ENCODE data around the gene SAFB. TPM values are rescaled to one million over a fixed set of nuclear protein-coding genes. Genes with fewer than 3 reads are reported as not detected.
A peak's percentile ranks its signal among the peaks of the same experiment; 100 is the strongest.
"Not testable (repeated sequence)": the region's sequence is repeated elsewhere in the genome, so short reads cannot be mapped to it uniquely, and the experiment has no call there.

The SAFB gene
- polyA plus RNA-seq, 3 donors from 2014 or later: 6.4 to 103 (median 29.6) TPM

DNA sequence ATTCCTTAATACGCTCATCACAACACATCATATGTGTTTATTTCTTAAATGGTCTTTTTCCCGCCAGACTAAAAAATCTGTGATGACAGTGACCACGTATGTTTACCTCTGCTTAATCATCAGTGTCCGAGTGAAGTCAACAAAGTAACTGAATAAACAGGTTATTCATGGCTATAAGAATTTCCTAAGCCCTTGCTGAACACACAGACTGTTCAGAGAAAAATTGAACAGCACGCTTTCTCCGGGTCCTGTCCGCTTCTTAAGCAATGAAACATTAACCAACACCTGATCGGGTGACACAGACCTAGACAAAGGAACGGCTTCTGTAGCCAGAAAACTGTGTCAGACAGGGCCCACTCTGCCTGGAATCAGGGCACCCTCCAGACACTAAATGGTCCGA is 14.6 kb upstream of the SAFB start:
- no peak for DNase-seq
- Mint-ChIP-seq H3K9me3 (no peaks in the 10 kb centered on the region), H3K27ac (peak overlapping the region in 1 of 6 donors; percentile 26), H3K4me1 (peaks cover 7 to 14% of the 10 kb centered on the region in 2 donors), H3K4me3 (no peak overlapping the region), H3K36me3 (peaks cover 12 to 60% (median 57%) of the 10 kb centered on the region in 3 donors), H3K27me3 (ENCODE audit: low read depth in 3 of 3) (peaks cover 0 to 4% (median 2%) of the 10 kb centered on the region in 3 donors)

- Mint-ChIP-seq H3K4me1 (peaks cover 7 to 14% of the 10 kb centered on the region in 2 donors), H3K36me3 (peaks cover 12 to 61% (median 58%) of the 10 kb centered on the region in 3 donors)
- not testable (repeated sequence) for H3K9me3 Mint-ChIP-seq; H3K4me3 Mint-ChIP-seq; H3K27me3 Mint-ChIP-seq (ENCODE audit: low read depth in 3 of 3); H3K27ac Mint-ChIP-seq; DNase-seq
These were observed 14.1 kb upstream of the SAFB start for GRCh38 chr19:5608766-5609165.

DNA sequence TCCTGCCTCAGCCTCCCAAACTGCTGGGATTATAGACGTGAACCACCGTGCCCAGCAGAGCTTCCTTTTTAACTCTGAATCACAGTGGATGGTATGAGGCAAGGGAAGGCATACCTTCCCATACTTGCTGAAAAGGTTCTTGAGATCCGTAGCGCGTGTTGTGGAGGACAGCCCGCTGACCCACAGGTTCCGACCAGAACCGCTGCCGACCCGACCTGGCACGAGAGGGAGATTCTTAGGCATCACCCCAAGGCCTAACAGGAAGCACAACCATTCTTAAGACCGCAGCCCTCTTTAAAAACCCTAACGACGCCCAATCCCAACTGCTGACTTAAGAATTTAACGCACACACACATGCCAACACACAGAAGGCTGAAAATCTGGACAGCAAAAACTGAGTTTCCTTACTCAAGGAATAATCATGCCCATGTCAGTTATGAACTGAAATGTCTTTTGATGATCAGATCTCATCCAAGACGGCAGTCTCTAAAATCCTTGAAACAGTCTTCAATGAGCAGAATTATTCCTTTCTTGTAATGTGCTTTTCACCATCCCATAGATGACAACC is 12.9 kb upstream of the SAFB start:
- Mint-ChIP-seq H3K27me3 (ENCODE audit: low read depth in 3 of 3) (peaks cover 0 to 2% (median 2%) of the 10 kb centered on the region in 3 donors), H3K36me3 (peaks cover 12 to 64% (median 56%) of the 10 kb centered on the region in 3 donors), H3K4me1 (peaks cover 7 to 14% of the 10 kb centered on the region in 2 donors), H3K27ac (peak overlapping the region in 2 of 6 donors; percentile 39 to 67), H3K9me3 (no peaks in the 10 kb centered on the region), H3K4me3 (no peak overlapping the region)
- DNase-seq: no peak

DNA sequence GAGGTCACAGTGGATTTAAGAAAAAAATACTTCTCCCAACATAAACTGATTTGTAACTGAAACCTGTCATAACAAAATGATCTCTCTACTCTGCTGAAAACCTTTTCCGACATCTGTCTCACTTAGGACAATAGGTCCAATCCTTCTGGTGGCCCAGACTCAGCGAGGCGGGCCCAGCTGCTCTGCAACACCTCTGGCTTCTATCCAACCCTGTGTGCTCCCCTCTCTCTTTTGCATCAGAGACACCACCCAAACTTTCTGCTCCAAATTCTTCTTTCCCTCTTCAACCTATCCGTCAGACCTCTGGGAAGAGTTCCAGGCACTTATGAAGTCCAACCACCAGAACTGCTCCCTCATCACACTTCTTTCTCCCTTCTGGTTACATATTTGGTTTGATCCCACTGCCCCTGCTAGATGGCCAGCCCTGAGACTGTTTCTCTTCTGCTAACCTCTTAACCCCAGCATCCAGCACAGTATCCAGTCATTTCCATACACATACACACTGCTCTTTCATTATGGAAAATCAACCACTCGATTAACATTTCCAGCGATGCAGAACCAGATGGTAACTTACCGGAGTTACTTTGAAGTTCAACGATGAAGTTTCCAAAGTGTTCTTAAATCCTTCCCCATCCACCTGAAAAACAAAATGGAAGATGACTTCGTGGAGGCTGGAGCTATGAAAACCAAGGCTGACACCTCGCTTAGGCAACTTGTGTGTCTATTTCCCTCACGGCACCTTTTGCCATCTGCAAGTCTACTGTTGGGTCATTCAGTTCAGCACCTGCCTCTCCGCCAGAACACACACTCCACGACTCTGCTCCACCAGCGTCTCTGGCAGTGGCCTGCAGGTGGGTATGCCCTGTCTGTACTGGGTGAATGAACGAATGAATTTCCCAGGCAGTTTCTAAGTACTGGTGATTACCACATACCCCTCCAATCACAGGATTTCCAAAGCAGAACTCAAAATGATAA is 9.7 kb upstream of the SAFB start:
- DNase-seq: no peak
- H3K4me1 Mint-ChIP-seq: peaks cover 6 to 13% of the 10 kb centered on the region in 2 donors
- H3K27ac Mint-ChIP-seq: no peak overlapping the region
- H3K27me3 Mint-ChIP-seq (ENCODE audit: low read depth in 3 of 3): peaks cover 2 to 4% (median 2%) of the 10 kb centered on the region in 3 donors
- peaks cover 21 to 63% (median 40%) of the 10 kb centered on the region in 3 donors for H3K36me3 Mint-ChIP-seq
- no peak overlapping the region for H3K4me3 Mint-ChIP-seq
- H3K9me3 Mint-ChIP-seq: no peaks in the 10 kb centered on the region

GRCh38 chr19:5615756-5616327 is 7.0 kb upstream of the SAFB start:
- Mint-ChIP-seq H3K36me3 (peaks cover 12 to 56% (median 40%) of the 10 kb centered on the region in 3 donors), H3K4me1 (peaks cover 29 to 37% of the 10 kb centered on the region in 2 donors), H3K27me3 (ENCODE audit: low read depth in 3 of 3) (peaks cover 2 to 4% (median 2%) of the 10 kb centered on the region in 3 donors), H3K27ac (peak overlapping the region in 1 of 6 donors; percentile 44), H3K4me3 (no peak overlapping the region), H3K9me3 (no peaks in the 10 kb centered on the region)
- no peak for DNase-seq

GRCh38 chr19:5617080-5617479 is 5.8 kb upstream of the SAFB start:
- no peaks in the 10 kb centered on the region for H3K9me3 Mint-ChIP-seq
- H3K27me3 Mint-ChIP-seq (ENCODE audit: low read depth in 3 of 3): peaks cover 4 to 5% (median 4%) of the 10 kb centered on the region in 3 donors
- peaks cover 9 to 50% (median 35%) of the 10 kb centered on the region in 3 donors for H3K36me3 Mint-ChIP-seq
- H3K4me1 Mint-ChIP-seq: peaks cover 39 to 47% of the 10 kb centered on the region in 2 donors
- H3K4me3 Mint-ChIP-seq: no peak overlapping the region
- H3K27ac Mint-ChIP-seq: peak overlapping the region in 1 of 6 donors; percentile 44
- DNase-seq: no peak

DNA sequence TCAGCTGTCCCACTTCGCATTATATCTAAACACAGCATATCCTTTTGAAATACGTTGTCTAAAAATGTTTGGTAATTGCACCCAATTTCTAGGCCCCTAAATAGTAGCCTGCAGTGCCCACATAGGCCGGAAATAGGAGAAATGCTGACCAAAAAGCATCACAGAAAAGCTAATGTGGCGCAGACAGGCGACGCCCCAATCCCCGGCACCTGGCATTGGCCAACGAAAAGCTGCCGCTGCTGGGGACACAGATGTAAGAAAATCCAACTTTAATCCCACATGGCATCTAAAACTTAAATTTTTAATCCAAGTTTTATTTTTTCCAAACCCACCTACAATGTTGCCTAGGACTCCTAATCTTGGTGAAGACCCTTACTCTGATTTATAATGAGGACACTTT is 4.3 kb upstream of the SAFB start:
- no peak for DNase-seq
- H3K4me1 Mint-ChIP-seq: peaks cover 46 to 55% of the 10 kb centered on the region in 2 donors
- H3K27ac Mint-ChIP-seq: peak overlapping the region in 2 of 6 donors; percentile 56 to 95
- H3K4me3 Mint-ChIP-seq: peak overlapping the region in 2 of 5 donors; percentile 6 to 54
- no peaks in the 10 kb centered on the region for H3K9me3 Mint-ChIP-seq
- H3K36me3 Mint-ChIP-seq: peaks cover 9 to 40% (median 20%) of the 10 kb centered on the region in 3 donors
- peaks cover 11 to 13% (median 11%) of the 10 kb centered on the region in 3 donors for H3K27me3 Mint-ChIP-seq (ENCODE audit: low read depth in 3 of 3)

- H3K4me1 Mint-ChIP-seq: peaks cover 58 to 69% of the 10 kb centered on the region in 2 donors
These were observed 2.9 kb upstream of the SAFB start for GRCh38 chr19:5619946-5620345.

DNA sequence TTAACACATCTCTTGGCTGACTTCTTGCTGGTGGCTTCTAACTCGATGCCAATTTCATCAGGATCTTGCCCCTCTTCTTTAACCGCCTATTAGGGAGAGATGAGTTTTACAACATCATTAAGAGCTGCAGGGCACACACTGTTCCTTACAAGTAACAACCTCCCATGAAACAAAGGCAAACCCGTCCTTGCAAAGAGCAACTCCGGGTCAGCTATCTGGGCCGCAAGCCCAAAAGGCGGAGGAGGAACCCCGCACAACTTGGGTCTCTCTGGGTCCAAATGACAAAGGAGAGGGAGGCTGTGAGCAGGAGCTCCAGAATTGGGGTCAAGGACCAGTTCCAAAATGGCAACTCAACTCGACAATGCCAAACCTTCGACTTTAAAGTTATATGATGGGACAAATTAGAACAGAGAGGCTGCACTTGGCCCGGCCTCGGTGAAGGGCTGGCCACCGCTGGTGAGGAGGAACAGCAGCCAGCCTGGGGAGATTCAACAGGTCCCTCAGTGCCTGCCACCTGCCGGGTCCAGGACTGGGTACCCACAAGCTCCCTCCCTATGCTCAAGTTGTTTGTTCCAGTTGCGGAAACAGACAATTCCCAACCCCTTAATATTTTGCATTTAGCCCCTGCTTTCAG is 1.5 kb upstream of the SAFB start:
- H3K4me1 Mint-ChIP-seq: peaks cover 73 to 84% of the 10 kb centered on the region in 2 donors
- peak overlapping the region; percentile 87 to 99 (median 94) for H3K27ac Mint-ChIP-seq
- H3K4me3 Mint-ChIP-seq: peak overlapping the region; percentile 99 to 100 (median 100)
- H3K9me3 Mint-ChIP-seq: no peaks in the 10 kb centered on the region
- no peak for DNase-seq
- peaks cover 6 to 28% (median 15%) of the 10 kb centered on the region in 3 donors for H3K36me3 Mint-ChIP-seq
- peaks cover 14 to 20% (median 15%) of the 10 kb centered on the region in 3 donors for H3K27me3 Mint-ChIP-seq (ENCODE audit: low read depth in 3 of 3)

More at GRCh38 chr19:5619946-5620345, 2.9 kb upstream of the SAFB start:
- Mint-ChIP-seq H3K36me3 (peaks cover 9 to 27% (median 12%) of the 10 kb centered on the region in 3 donors), H3K4me3 (peak overlapping the region in 4 of 5 donors; percentile 99 to 100 (median 100)), H3K27ac (peak overlapping the region; percentile 15 to 95 (median 82)), H3K9me3 (no peaks in the 10 kb centered on the region), H3K27me3 (ENCODE audit: low read depth in 3 of 3) (peaks cover 11 to 19% (median 16%) of the 10 kb centered on the region in 3 donors)
- no peak for DNase-seq

GRCh38 chr19:5621945-5622464 is 878 bp upstream of the SAFB start:
- peak overlapping the region; percentile 99 to 100 (median 100) for H3K4me3 Mint-ChIP-seq
- peaks cover 14 to 20% (median 15%) of the 10 kb centered on the region in 3 donors for H3K27me3 Mint-ChIP-seq (ENCODE audit: low read depth in 3 of 3)
- no peaks in the 10 kb centered on the region for H3K9me3 Mint-ChIP-seq
- peak overlapping the region; percentile 87 to 99 (median 94) for H3K27ac Mint-ChIP-seq
- no peak for DNase-seq
- H3K36me3 Mint-ChIP-seq: peaks cover 3 to 30% (median 12%) of the 10 kb centered on the region in 3 donors
- peaks cover 74 to 85% of the 10 kb centered on the region in 2 donors for H3K4me1 Mint-ChIP-seq

DNA sequence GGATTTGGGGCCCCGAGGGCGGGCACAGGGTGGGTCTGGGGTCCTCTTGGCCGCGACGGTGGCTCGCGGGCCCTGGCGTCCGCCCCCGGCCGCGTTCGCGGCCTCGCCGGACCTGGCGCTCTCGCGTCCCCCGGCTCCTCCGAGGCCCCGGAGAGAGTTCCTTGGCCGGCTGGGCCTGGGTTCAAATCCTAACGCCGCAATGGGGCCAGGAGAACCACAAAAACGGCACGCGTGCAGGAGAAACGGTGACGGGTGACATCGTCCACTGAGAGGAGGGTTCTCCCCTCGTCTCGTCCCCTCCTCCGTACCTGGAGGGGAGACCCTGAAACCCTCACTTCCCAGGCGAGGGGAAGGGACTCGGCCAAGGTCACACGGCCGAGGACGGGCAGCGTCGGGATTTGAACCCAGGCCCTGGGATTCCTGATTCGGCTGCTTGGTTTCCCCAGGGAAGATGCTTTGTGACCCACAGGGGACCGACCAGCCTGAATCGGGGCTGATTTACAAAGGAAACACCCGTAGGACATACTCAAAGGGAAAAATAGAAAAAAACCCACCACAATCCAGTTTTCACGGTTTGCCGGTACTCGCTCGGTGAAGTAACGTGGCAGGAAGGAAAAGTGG is 624 bp downstream of the SAFB start:
- H3K9me3 Mint-ChIP-seq: no peaks in the 10 kb centered on the region
- H3K4me1 Mint-ChIP-seq: peaks cover 74 to 87% of the 10 kb centered on the region in 2 donors
- H3K36me3 Mint-ChIP-seq: peaks cover 0 to 29% (median 18%) of the 10 kb centered on the region in 3 donors
- H3K27me3 Mint-ChIP-seq (ENCODE audit: low read depth in 3 of 3): peaks cover 14 to 23% (median 15%) of the 10 kb centered on the region in 3 donors
- H3K27ac Mint-ChIP-seq: peak overlapping the region; percentile 95 to 100 (median 99)
- peak overlapping the region; percentile 99 to 100 (median 100) for H3K4me3 Mint-ChIP-seq
- DNase-seq: peak in 1 of 3 donors; percentile 19

DNA sequence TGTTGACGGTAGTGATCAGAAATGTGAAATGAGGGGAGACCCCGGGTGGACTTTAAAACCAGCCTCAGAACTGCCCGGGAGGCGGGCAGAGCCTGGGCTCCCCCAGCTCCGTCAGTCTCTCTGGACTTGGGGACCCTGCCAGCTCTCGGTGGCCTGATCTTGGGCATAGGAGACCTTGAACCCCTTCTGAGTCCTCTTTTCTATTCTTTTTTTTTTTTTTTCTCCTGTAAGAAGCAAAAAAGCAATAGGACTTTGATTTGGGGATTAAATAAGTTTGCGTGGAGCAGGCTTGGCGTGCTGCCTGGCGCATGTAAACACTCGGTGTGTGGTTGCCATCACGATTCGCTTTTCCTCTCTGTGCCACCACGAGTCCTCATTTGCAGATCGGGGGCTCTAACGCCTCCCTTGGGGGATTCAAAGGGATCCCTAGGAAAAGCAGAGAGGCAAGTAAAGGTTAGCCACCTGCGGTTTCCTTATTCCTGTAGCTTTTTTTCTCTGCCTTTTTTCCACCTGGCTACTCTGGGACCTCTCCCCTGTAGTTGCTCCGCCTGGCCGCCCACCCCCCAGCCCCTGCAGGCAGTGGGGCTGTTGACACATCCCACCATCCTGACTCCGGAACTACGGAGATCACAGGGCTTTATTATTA is 1.3 kb downstream of the SAFB start:
- H3K4me1 Mint-ChIP-seq: peaks cover 75 to 87% of the 10 kb centered on the region in 2 donors
- peak overlapping the region; percentile 77 to 95 (median 92) for H3K27ac Mint-ChIP-seq
- peak overlapping the region; percentile 89 to 100 (median 100) for H3K4me3 Mint-ChIP-seq
- peaks cover 0 to 34% (median 18%) of the 10 kb centered on the region in 3 donors for H3K36me3 Mint-ChIP-seq
- DNase-seq: peak in 2 of 3 donors; percentile 13 to 19
- peaks cover 14 to 23% (median 15%) of the 10 kb centered on the region in 3 donors for H3K27me3 Mint-ChIP-seq (ENCODE audit: low read depth in 3 of 3)
- no peaks in the 10 kb centered on the region for H3K9me3 Mint-ChIP-seq

Data from immature natural killer cell (primary cell).